Stomach (tissue), 4 donors: Measurements from ENCODE around the gene RUFY4.

Experiments
- CTCF ChIP-seq, 7 experiments: fragments of 450-650 bp in 4 of 7; fragments of 200-600 bp in 3 of 7; sonication (generic) in 3 of 7; IDR thresholded peaks; one replicate each; pipeline ENCODE4 v1.5.1; 2016 to 2019; ENCODE audit warnings: antibody characterized with exemption in 7 of 7, control low read depth in 2 of 7, mild to moderate bottlenecking in 1 of 7
- POLR2A ChIP-seq, 4 donors: fragments of 450-650 bp; IDR thresholded peaks; one replicate each; pipeline ENCODE4 v1.6.1; 2016; ENCODE audit warnings: antibody characterized with exemption in 4 of 4, control low read depth in 2 of 4, mild to moderate bottlenecking in 1 of 4, moderate library complexity in 1 of 4

DNA sequence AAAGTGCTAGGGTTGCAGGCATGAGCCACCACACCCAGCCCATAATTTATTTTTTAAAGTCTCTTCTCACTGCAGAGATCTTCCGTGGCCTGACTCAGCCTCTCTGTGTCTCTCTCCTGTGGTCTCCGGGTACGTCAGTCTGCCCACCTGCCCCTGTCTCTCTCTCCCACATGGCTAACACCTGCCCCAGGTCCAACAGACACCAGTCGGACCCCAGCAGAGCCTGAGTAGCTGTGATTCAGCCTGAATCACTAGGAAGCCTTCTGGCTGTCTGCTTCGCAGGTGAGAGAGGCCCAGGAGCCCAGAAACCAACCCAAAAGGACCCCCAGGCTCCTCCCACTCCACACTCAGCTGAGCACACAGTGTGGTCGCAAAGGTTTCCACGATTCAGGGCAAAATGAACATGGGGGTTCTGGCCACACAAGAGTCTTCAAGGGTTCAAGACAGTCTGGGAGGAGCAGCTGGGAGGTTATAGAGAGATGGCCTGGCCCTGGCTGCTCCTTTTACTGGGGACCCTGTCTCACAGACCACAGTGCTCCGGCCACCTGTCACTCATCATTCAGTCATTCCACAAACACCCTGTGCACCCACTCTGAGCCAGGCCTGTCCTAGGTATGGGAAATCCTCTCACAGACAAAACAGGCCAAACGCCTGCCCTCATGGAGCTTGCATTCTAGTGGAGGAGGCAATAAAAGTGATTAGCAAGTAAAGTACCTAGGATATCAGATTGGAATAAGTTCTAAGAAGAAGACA, 8.6 kb downstream of the RUFY4 start:
- TF ChIP-seq CTCF (IDR thresholded peaks at IDR 0.05) (no peak), POLR2A (IDR thresholded peaks at IDR 0.05) (no peak)
